RWPE2 (cell line): ENCODE measurements around the gene DUSP8.

Source experiments
- ATAC-seq: fragments of 200-7000 bp; cut with Tn5 transposase; 3 replicates; pipeline ENCODE4 v1.9.1; 2021; ENCODE audit warnings: low read depth
- DNase-seq: peaks from one replicate; pipeline ENCODE4 v3.0.0-alpha.2; 2020; ENCODE audit warnings: low spot score
- H3K27ac ChIP-seq: fragments of 450-650 bp; 2 replicates; pipeline ENCODE4 v1.5.1; 2017; ENCODE audit warnings: mild to moderate bottlenecking; ENCODE audit not compliant: poor library complexity, severe bottlenecking
- H3K27me3 ChIP-seq: fragments of 250-450 bp; sonication (Bioruptor Pico); 2 replicates; pipeline ENCODE4 v1.5.1; 2021; ENCODE audit warnings: mild to moderate bottlenecking, moderate library complexity; ENCODE audit not compliant: insufficient read depth, poor library complexity, severe bottlenecking
- H3K36me3 ChIP-seq: fragments of 250-450 bp; sonication (Bioruptor Pico); 2 replicates; pipeline ENCODE4 v1.5.1; 2020; ENCODE audit warnings: low read depth, mild to moderate bottlenecking, moderate library complexity
- H3K4me1 ChIP-seq: fragments of 250-450 bp; sonication (Bioruptor Pico); 2 replicates; pipeline ENCODE4 v1.5.1; 2021; ENCODE audit warnings: mild to moderate bottlenecking, moderate library complexity; ENCODE audit not compliant: insufficient read depth, poor library complexity, severe bottlenecking
- H3K4me3 ChIP-seq: fragments of 250-450 bp; sonication (Bioruptor Pico); 2 replicates; pipeline ENCODE4 v1.5.1; 2021; ENCODE audit warnings: mild to moderate bottlenecking, moderate library complexity; ENCODE audit not compliant: severe bottlenecking
- H3K9me3 ChIP-seq: fragments of 250-450 bp; sonication (Bioruptor Pico); 2 replicates; pipeline ENCODE4 v1.5.1; 2021; ENCODE audit warnings: mild to moderate bottlenecking, moderate library complexity; ENCODE audit not compliant: severe bottlenecking
- CTCF ChIP-seq: fragments of 450-650 bp; IDR thresholded peaks from one replicate; pipeline ENCODE4 v1.5.1; 2017; ENCODE audit warnings: mild to moderate bottlenecking, moderate library complexity; ENCODE audit not compliant: poor library complexity, severe bottlenecking

Gene DUSP8

GRCh38 chr11:1573903-1574237 lies 1.8 kb upstream of the DUSP8 start:
- peaks cover 2% of the 10 kb centered on the region for H3K9me3 ChIP-seq
- no peaks in the 10 kb centered on the region for H3K4me1 ChIP-seq
- peak; percentile 60 for ATAC-seq
- no peak overlapping the region for H3K27ac ChIP-seq
- TF ChIP-seq CTCF = no peak
- no peaks in the 10 kb centered on the region for H3K36me3 ChIP-seq
- peaks cover 20% of the 10 kb centered on the region for H3K27me3 ChIP-seq
- peak overlapping the region; percentile 28 for H3K4me3 ChIP-seq
- no peak for DNase-seq

- ATAC-seq (peak; percentile 31; the same call in 2 of the 3 replicates), DNase-seq (no peak)
- Histone ChIP-seq H3K4me1 (no peaks in the 10 kb centered on the region), H3K9me3 (peaks cover 2% of the 10 kb centered on the region), H3K4me3 (peak overlapping the region; percentile 50), H3K27me3 (peaks cover 20% of the 10 kb centered on the region), H3K27ac (no peak overlapping the region), H3K36me3 (no peaks in the 10 kb centered on the region)
- no peak for TF ChIP-seq CTCF
Measured at GRCh38 chr11:1573077-1573902, 1.2 kb upstream of the DUSP8 start.

- H3K27me3 ChIP-seq = peaks cover 20% of the 10 kb centered on the region
- H3K4me1 ChIP-seq = no peaks in the 10 kb centered on the region
- no peak for ATAC-seq
- no peak for DNase-seq
- H3K36me3 ChIP-seq = no peaks in the 10 kb centered on the region
- peak overlapping the region; percentile 50 for H3K4me3 ChIP-seq
- no peak overlapping the region for H3K27ac ChIP-seq
- H3K9me3 ChIP-seq = no peaks in the 10 kb centered on the region
- no peak for TF ChIP-seq CTCF
Measured at GRCh38 chr11:1571760-1572196, 293 bp downstream of the DUSP8 start.

GRCh38 chr11:1570896-1571759 lies 943 bp downstream of the DUSP8 start:
- ATAC-seq (no peak), DNase-seq (no peak)
- Histone ChIP-seq H3K36me3 (no peaks in the 10 kb centered on the region), H3K27me3 (peaks cover 20% of the 10 kb centered on the region), H3K27ac (no peak overlapping the region), H3K9me3 (no peaks in the 10 kb centered on the region), H3K4me1 (no peaks in the 10 kb centered on the region), H3K4me3 (peak overlapping the region; percentile 50)
- no peak for TF ChIP-seq CTCF

- no peak for TF ChIP-seq CTCF
- H3K36me3 ChIP-seq = no peaks in the 10 kb centered on the region
- no peak overlapping the region for H3K27ac ChIP-seq
- DNase-seq = no peak
- H3K4me1 ChIP-seq = no peaks in the 10 kb centered on the region
- ATAC-seq = no peak
- no peaks in the 10 kb centered on the region for H3K9me3 ChIP-seq
- peaks cover 20% of the 10 kb centered on the region for H3K27me3 ChIP-seq
- no peak overlapping the region for H3K4me3 ChIP-seq
Measured at GRCh38 chr11:1570531-1570895, 1.6 kb downstream of the DUSP8 start.
